IMR-90 (cell line): ENCODE data around the gene PLPP4. TPM values are rescaled to one million over a fixed set of nuclear protein-coding genes. Genes with fewer than 3 reads are reported as not detected.

Experiments
- ATAC-seq: fragments of 200-7000 bp; cut with Tn5 transposase; 2 replicates; pipeline ENCODE4 v1.9.1; 2020; ENCODE audit warnings: low read depth, mild to moderate bottlenecking, moderate library complexity
- BruUV-seq: library from RNA; stranded (reverse); fragments of 400-500 nt; replicated peaks from 2 replicates; lab custom pipeline; 2021; lab: Mats Ljungman, UMichigan
- CTCF ChIA-PET: fragments of 300-600 bp; formaldehyde crosslinking; extraction: SDS; loops from one replicate; lab custom pipeline; 2021; ENCODE audit warnings: antibody characterized with exemption; lab: Yijun Ruan, JAX
- POLR2A ChIA-PET: fragments of 300-600 bp; sonication (Branson Sonifier 250); formaldehyde crosslinking; loops from one replicate; lab custom pipeline; 2022; ENCODE audit warnings: antibody characterized with exemption; ENCODE audit not compliant: unreplicated experiment; lab: Charles Lee
- DNase-seq: peaks from one replicate; pipeline ENCODE4 v3.0.0; 2013
- H2AFZ ChIP-seq: replicated peaks from 2 replicates; pipeline ENCODE3; 2013; ENCODE audit warnings: low read length, mild to moderate bottlenecking; ENCODE audit not compliant: poor library complexity
- H2AK5ac ChIP-seq: 2 replicates; pipeline ENCODE4 v1.6.1; 2013; ENCODE audit warnings: low read depth, low read length, inconsistent platforms
- H2AK9ac ChIP-seq: replicated peaks from 2 replicates; pipeline ENCODE3; 2013; ENCODE audit warnings: mild to moderate bottlenecking, low read depth, low read length, moderate library complexity; ENCODE audit not compliant: poor library complexity
- H2BK120ac ChIP-seq: 2 replicates; pipeline ENCODE4 v1.6.1; 2013; ENCODE audit warnings: low read depth, low read length, inconsistent platforms
- H2BK15ac ChIP-seq: 3 replicates; pipeline ENCODE4 v1.6.1; 2013; ENCODE audit warnings: low read depth, low read length, inconsistent platforms
- H2BK20ac ChIP-seq: 2 replicates; pipeline ENCODE4 v1.6.1; 2013; ENCODE audit warnings: low read depth, mild to moderate bottlenecking, inconsistent platforms, low read length, moderate library complexity
- H2BK5ac ChIP-seq: 2 replicates; pipeline ENCODE4 v1.6.1; 2013; ENCODE audit warnings: mild to moderate bottlenecking, low read depth, low read length, inconsistent platforms; ENCODE audit not compliant: poor library complexity, severe bottlenecking
- H3K14ac ChIP-seq: replicated peaks from 2 replicates; pipeline ENCODE4 v1.6.1; 2013; ENCODE audit warnings: low read depth, low read length, inconsistent platforms
- H3K18ac ChIP-seq: 2 replicates; pipeline ENCODE4 v1.6.1; 2013; ENCODE audit warnings: low read depth, low read length, control low read depth
- H3K23ac ChIP-seq: 2 replicates; pipeline ENCODE4 v1.6.1; 2013; ENCODE audit warnings: low read depth, low read length, inconsistent platforms
- H3K27ac ChIP-seq: 2 replicates; pipeline ENCODE4 v1.5.1; 2013; ENCODE audit warnings: mild to moderate bottlenecking, control low read depth, low read length; ENCODE audit not compliant: insufficient read depth
- H3K27me3 ChIP-seq: 2 replicates; pipeline ENCODE4 v1.6.1; 2013; ENCODE audit warnings: low read length; ENCODE audit not compliant: control insufficient read depth, insufficient read depth
- H3K36me3 ChIP-seq: 2 replicates; pipeline ENCODE4 v1.6.1; 2013; ENCODE audit warnings: low read length, mixed read lengths; ENCODE audit not compliant: control insufficient read depth, insufficient read depth
- H3K4ac ChIP-seq: 2 replicates; pipeline ENCODE4 v1.6.1; 2013; ENCODE audit warnings: low read depth, low read length, inconsistent platforms
- H3K4me1 ChIP-seq: 2 replicates; pipeline ENCODE4 v1.6.1; 2013; ENCODE audit warnings: low read length, mixed read lengths; ENCODE audit not compliant: control insufficient read depth, insufficient read depth
- H3K4me2 ChIP-seq: 2 replicates; pipeline ENCODE4 v1.6.1; 2013; ENCODE audit warnings: low read depth, mild to moderate bottlenecking, control low read depth, low read length, moderate library complexity
- H3K4me3 ChIP-seq: 2 replicates; pipeline ENCODE4 v1.5.1; 2013; ENCODE audit warnings: low read depth, mild to moderate bottlenecking, control low read depth, low read length, moderate library complexity; ENCODE audit not compliant: insufficient read depth
- H3K56ac ChIP-seq: 2 replicates; pipeline ENCODE4 v1.6.1; 2013; ENCODE audit warnings: low read length, inconsistent platforms; ENCODE audit not compliant: insufficient read depth; ENCODE audit errors: extremely low read depth
- H3K79me1 ChIP-seq, 2 experiments: 2 replicates each; pipeline ENCODE4 v1.6.1; 2013; ENCODE audit warnings: low read length in 2 of 2, inconsistent platforms in 1 of 2, low read depth in 1 of 2
- H3K9ac ChIP-seq: 2 replicates; pipeline ENCODE4 v1.6.1; 2013; ENCODE audit warnings: low read depth, low read length, control low read depth
- H3K9me1 ChIP-seq: 2 replicates; pipeline ENCODE4 v1.6.1; 2013; ENCODE audit warnings: low read length, inconsistent platforms; ENCODE audit not compliant: insufficient read depth
- H3K9me3 ChIP-seq: 2 replicates; pipeline ENCODE4 v1.6.1; 2013; ENCODE audit warnings: low read length; ENCODE audit not compliant: control insufficient read depth, insufficient read depth
- H4K20me1 ChIP-seq: 2 replicates; pipeline ENCODE4 v1.6.1; 2013; ENCODE audit warnings: low read length, inconsistent platforms; ENCODE audit not compliant: insufficient read depth
- H4K5ac ChIP-seq: 2 replicates; pipeline ENCODE4 v1.6.1; 2013; ENCODE audit warnings: mild to moderate bottlenecking, low read depth, low read length, control low read depth
- H4K8ac ChIP-seq, 2 experiments: 2 replicates each; pipeline ENCODE4 v1.6.1; 2013; ENCODE audit warnings: low read depth in 2 of 2, low read length in 2 of 2, control low read depth in 1 of 2, inconsistent platforms in 1 of 2
- H4K91ac ChIP-seq: 2 replicates; pipeline ENCODE4 v1.6.1; 2013; ENCODE audit warnings: low read depth, low read length, inconsistent platforms; ENCODE audit not compliant: insufficient read depth
- BHLHE40 ChIP-seq: fragments of 150-350 bp; IDR thresholded peaks from 2 replicates; pipeline ENCODE4 v1.6.1; 2016; ENCODE audit warnings: mild to moderate bottlenecking, low read depth, low read length
- CEBPB ChIP-seq: IDR thresholded peaks from 2 replicates; pipeline ENCODE4 v1.6.1; 2012; ENCODE audit warnings: low read depth, low read length, improper control_type of control experiment
- CHD1 ChIP-seq: IDR thresholded peaks from 2 replicates; pipeline ENCODE4 v1.6.1; 2012; ENCODE audit warnings: low read depth, low read length, improper control_type of control experiment
- CTCF ChIP-seq: conservative IDR thresholded peaks from 2 replicates; pipeline ENCODE4 v1.5.1; 2012; ENCODE audit warnings: mild to moderate bottlenecking, low read depth, low read length, improper control_type of control experiment
- ELK1 ChIP-seq: fragments of 150-350 bp; IDR thresholded peaks from 2 replicates; pipeline ENCODE4 v1.6.1; 2016; ENCODE audit warnings: low read depth, mild to moderate bottlenecking, low read length, moderate library complexity, borderline replicate concordance
- FOS ChIP-seq: fragments of 150-350 bp; IDR thresholded peaks from 2 replicates; pipeline ENCODE4 v1.6.1; 2016; ENCODE audit warnings: low read depth, low read length
- MAFK ChIP-seq: IDR thresholded peaks from 2 replicates; pipeline ENCODE4 v1.6.1; 2012; ENCODE audit warnings: low read depth, low read length, improper control_type of control experiment
- MAZ ChIP-seq: IDR thresholded peaks from 2 replicates; pipeline ENCODE4 v1.6.1; 2012; ENCODE audit warnings: low read depth, mild to moderate bottlenecking, low read length, improper control_type of control experiment, moderate library complexity, borderline replicate concordance
- MXI1 ChIP-seq: IDR thresholded peaks from 2 replicates; pipeline ENCODE4 v1.6.1; 2012; ENCODE audit warnings: low read depth, mild to moderate bottlenecking, low read length, moderate library complexity, borderline replicate concordance
- NFE2L2 ChIP-seq: fragments of 150-350 bp; IDR thresholded peaks from 2 replicates; pipeline ENCODE4 v1.6.1; 2016; ENCODE audit warnings: low read depth, mild to moderate bottlenecking, low read length
- POLR2A ChIP-seq: IDR thresholded peaks from 2 replicates; pipeline ENCODE4 v1.6.1; 2012; ENCODE audit warnings: mild to moderate bottlenecking, low read depth, low read length
- RAD21 ChIP-seq: IDR thresholded peaks from 2 replicates; pipeline ENCODE4 v1.6.1; 2012; ENCODE audit warnings: low read length, improper control_type of control experiment
- RCOR1 ChIP-seq: IDR thresholded peaks from 2 replicates; pipeline ENCODE4 v1.6.1; 2012; ENCODE audit warnings: mild to moderate bottlenecking, low read length, improper control_type of control experiment; ENCODE audit not compliant: insufficient replicate concordance
- RFX5 ChIP-seq: IDR thresholded peaks from 2 replicates; pipeline ENCODE4 v1.8.0; 2012; ENCODE audit warnings: low read depth, mild to moderate bottlenecking, low read length, moderate library complexity
- SMC3 ChIP-seq: fragments of 150-350 bp; IDR thresholded peaks from 2 replicates; pipeline ENCODE4 v1.6.1; 2016; ENCODE audit warnings: low read depth, mild to moderate bottlenecking, antibody characterized with exemption, low read length, moderate library complexity
- USF2 ChIP-seq: fragments of 150-350 bp; IDR thresholded peaks from 2 replicates; pipeline ENCODE4 v1.6.1; 2017; ENCODE audit warnings: mild to moderate bottlenecking, antibody characterized with exemption, low read length, low read depth
- WGBS, 2 experiments: methylation state at CpG; one replicate each; pipeline versions ENCODE4 v1.1.5 to v1.1.7; 2013; ENCODE audit warnings: missing lambda C conversion rate in 2 of 2; ENCODE audit not compliant: insufficient read length in 1 of 2; ENCODE audit errors: extremely low coverage in 2 of 2; 5-methylcytosine and 5-hydroxymethylcytosine counted together
- dilution Hi-C: fragments of 300-500 bp; cut with HindIII; formaldehyde crosslinking; loops from one replicate; pipeline ENCODE4 v1.14.3; 2018; ENCODE audit warnings: low sequenced_read_pairs; ENCODE audit not compliant: unreplicated experiment
- in situ Hi-C: fragments of 300-500 bp; cut with MboI; formaldehyde crosslinking; loops from 3 replicates; pipeline ENCODE4 v1.14.3; 2019; ENCODE audit warnings: low sequenced_read_pairs, inconsistent platforms, mixed read lengths
- intact Hi-C: fragments of 100-400 bp; cut with micrococcal nuclease; formaldehyde crosslinking; loops from 2 replicates; pipeline ENCODE4 v1.10.0; 2022
- polyA plus RNA-seq, 3 experiments: library from polyadenylated mRNA; depleted of rRNA; stranded (reverse); fragments of >200 nt; gene quantifications; 2 replicates each; pipeline ENCODE4 v1.2.3, GENCODE V29; 2012; ENCODE audit warnings: low replicate concordance in 1 of 3
- total RNA-seq: library from RNA; depleted of rRNA; stranded (reverse); fragments of >200 nt; gene quantifications from 2 replicates; pipeline ENCODE4 v1.2.3, GENCODE V29; 2012

Gene PLPP4
- total and polyA plus RNA-seq, 2 of the 4 experiments (the other 2 are of a cell fraction): 0.18 to 0.60 TPM

- no peak overlapping the region for H2BK20ac ChIP-seq
- ChIA-PET POLR2A (no interaction called here), CTCF (no interaction called here)
- intact Hi-C loops: no loop called here
- H2AK9ac ChIP-seq: no peak overlapping the region
- H3K14ac ChIP-seq: no peak overlapping the region
- in situ Hi-C loops: no loop called here
- TF ChIP-seq FOS (no peak), ELK1 (no peak), MAFK (no peak), BHLHE40 (no peak), MXI1 (no peak), POLR2A (no peak), MAZ (no peak), NFE2L2 (no peak), CEBPB (no peak), CTCF (no peak), RFX5 (no peak), CHD1 (no peak), RAD21 (no peak), SMC3 (no peak), RCOR1 (no peak), USF2 (no peak)
- no peak overlapping the region for H3K4me2 ChIP-seq
- no peak overlapping the region for H3K23ac ChIP-seq
- H3K9ac ChIP-seq: no peak overlapping the region
- no peaks in the 10 kb centered on the region for H3K4me1 ChIP-seq
- no peak overlapping the region for H2AK5ac ChIP-seq
- no peaks in the 10 kb centered on the region for H3K79me1 ChIP-seq
- H3K9me3 ChIP-seq: peaks cover 23% of the 10 kb centered on the region
- H4K8ac ChIP-seq: no peak overlapping the region
- H3K27ac ChIP-seq: no peak overlapping the region
- DNase-seq (no peak), ATAC-seq (no peak)
- no peaks in the 10 kb centered on the region for H4K20me1 ChIP-seq
- H2BK120ac ChIP-seq: no peak overlapping the region
- H3K27me3 ChIP-seq: no peaks in the 10 kb centered on the region
- dilution Hi-C loops: no loop called here
- no peak overlapping the region for H3K56ac ChIP-seq
- H4K91ac ChIP-seq: no peak overlapping the region
- no peak overlapping the region for H2BK5ac ChIP-seq
- WGBS, 2 experiments: no CpG with 5 or more reads among the region's 4 CpGs
- no TSS peak for BruUV-seq
- no peak overlapping the region for H2AFZ ChIP-seq
- no peak overlapping the region for H3K18ac ChIP-seq
- no peaks in the 10 kb centered on the region for H3K36me3 ChIP-seq
- no peak overlapping the region for H4K5ac ChIP-seq
- no peaks in the 10 kb centered on the region for H3K9me1 ChIP-seq
- H3K4ac ChIP-seq: no peak overlapping the region
- no peak overlapping the region for H3K4me3 ChIP-seq
- H2BK15ac ChIP-seq: no peak overlapping the region
These were observed 48.8 kb downstream of the PLPP4 start for GRCh38 chr10:120505866-120506265.
